HepG2 (cell line): ENCODE data around the gene RECQL5. TPM values are rescaled to one million over a fixed set of nuclear protein-coding genes. Genes with fewer than 3 reads are reported as not detected.
A peak's percentile ranks its signal among the peaks of the same experiment; 100 is the strongest.

Experiments used
- AGO2 ChIP-seq: fragments of 200-400 bp; formaldehyde crosslinking; optimal IDR thresholded peaks from 2 replicates; pipeline ENCODE3; 2017; ENCODE audit warnings: mild to moderate bottlenecking, low read depth, low read length, moderate library complexity
- FOXP4 ChIP-seq: sonication (generic); formaldehyde crosslinking; IDR thresholded peaks from 2 replicates; pipeline ENCODE4 v1.4.0; 2020; ENCODE audit warnings: missing genetic modification reagents
- HDAC2 ChIP-seq: sonication (generic); formaldehyde crosslinking; IDR thresholded peaks from 2 replicates; pipeline ENCODE4 v1.4.0; 2020; ENCODE audit warnings: missing genetic modification reagents
- HHEX ChIP-seq: IDR thresholded peaks from 2 replicates; pipeline ENCODE4 v1.6.1; 2016; ENCODE audit warnings: control low read depth
- HNF4A ChIP-seq: sonication (generic); formaldehyde crosslinking; IDR thresholded peaks from 2 replicates; pipeline ENCODE4 v1.4.0; 2020; ENCODE audit warnings: missing genetic modification reagents
- HNRNPK ChIP-seq: fragments of 200-400 bp; formaldehyde crosslinking; IDR thresholded peaks from 2 replicates; pipeline ENCODE4 v1.6.1; 2018; ENCODE audit warnings: low read length, low read depth, moderate library complexity, mild to moderate bottlenecking; ENCODE audit not compliant: poor library complexity, severe bottlenecking
- JUN ChIP-seq: sonication (generic); formaldehyde crosslinking; IDR thresholded peaks from 2 replicates; pipeline ENCODE4 v1.4.0; 2020; ENCODE audit warnings: mild to moderate bottlenecking, missing genetic modification reagents
- MAF1 ChIP-seq: sonication (generic); formaldehyde crosslinking; IDR thresholded peaks from 2 replicates; pipeline ENCODE4 v1.5.0; 2020; ENCODE audit warnings: missing genetic modification reagents, borderline replicate concordance
- MAFG ChIP-seq: sonication (generic); formaldehyde crosslinking; IDR thresholded peaks from 2 replicates; pipeline ENCODE4 v1.5.1; 2020; ENCODE audit warnings: mild to moderate bottlenecking, missing genetic modification reagents
- RCOR2 ChIP-seq: IDR thresholded peaks from 2 replicates; pipeline ENCODE4 v1.6.1; 2016; ENCODE audit warnings: missing biosample characterization, missing genetic modification reagents
- RXRB ChIP-seq: IDR thresholded peaks from 2 replicates; pipeline ENCODE4 v1.6.1; 2016; ENCODE audit warnings: borderline replicate concordance, missing genetic modification reagents, missing compliant biosample characterization
- SMAD1 ChIP-seq: sonication (generic); formaldehyde crosslinking; IDR thresholded peaks from 2 replicates; pipeline ENCODE4 v1.4.0; 2020; ENCODE audit warnings: missing genetic modification reagents, low read depth, mild to moderate bottlenecking, borderline replicate concordance
- THAP11 ChIP-seq: IDR thresholded peaks from 2 replicates; pipeline ENCODE4 v1.6.1; 2016; ENCODE audit warnings: missing biosample characterization, missing genetic modification reagents
- ZFX ChIP-seq: sonication (generic); formaldehyde crosslinking; IDR thresholded peaks from 2 replicates; pipeline ENCODE4 v1.4.0; 2020; ENCODE audit warnings: mild to moderate bottlenecking, low read depth, missing genetic modification reagents, moderate library complexity
- ZNF383 ChIP-seq: sonication (generic); formaldehyde crosslinking; IDR thresholded peaks from 2 replicates; pipeline ENCODE4 v1.4.0; 2020; ENCODE audit warnings: missing genetic modification reagents, mild to moderate bottlenecking, borderline replicate concordance
- ZSCAN9 ChIP-seq: IDR thresholded peaks from 2 replicates; pipeline ENCODE4 v1.6.1; 2016; ENCODE audit warnings: borderline replicate concordance
- polyA plus RNA-seq, 8 experiments: library from polyadenylated mRNA; depleted of rRNA in 3 of 8; stranded (reverse) in 7 of 8; unstranded in 1 of 8; fragments of >200 nt; fragmentation: Illumina TruSeq in 4 of 8; extraction: Trizol in 4 of 8; gene quantifications; 2 replicates each; pipeline versions ENCODE4 v1.2.1 to v1.2.3, GENCODE V29; 2011 to 2016; ENCODE audit warnings: low read depth in 4 of 8, missing spikeins in 1 of 8, mixed read lengths in 1 of 8; ENCODE audit not compliant: insufficient read depth in 1 of 8
- total RNA-seq, 5 experiments: library from RNA; depleted of rRNA; stranded (reverse); fragments of >200 nt; fragmentation: Illumina TruSeq; extraction: Trizol; gene quantifications; 2 replicates each; pipeline ENCODE4 v1.2.3, GENCODE V29; 2016; ENCODE audit warnings: low read depth in 1 of 5
- TF ChIP-seq, protein P1 (sequence below): sonication (generic); formaldehyde crosslinking; IDR thresholded peaks from 2 replicates; pipeline ENCODE4 v1.4.0; 2020; ENCODE audit warnings: low read depth, missing genetic modification reagents
- TF ChIP-seq, protein P2 (sequence below), 2 experiments: sonication (generic) in 1 of 2; formaldehyde crosslinking in 1 of 2; IDR thresholded peaks; 2 replicates each; pipeline versions ENCODE4 v1.4.0 to v1.6.1; 2016 to 2020; ENCODE audit warnings: borderline replicate concordance in 1 of 2, low read depth in 1 of 2, mild to moderate bottlenecking in 1 of 2, missing genetic modification reagents in 1 of 2

Gene RECQL5
- total and polyA plus RNA-seq, 2 of the 13 experiments (the other 11 are each of a cell fraction or from before 2014, with no cell fraction given), result 27.7 to 32.0 TPM

DNA sequence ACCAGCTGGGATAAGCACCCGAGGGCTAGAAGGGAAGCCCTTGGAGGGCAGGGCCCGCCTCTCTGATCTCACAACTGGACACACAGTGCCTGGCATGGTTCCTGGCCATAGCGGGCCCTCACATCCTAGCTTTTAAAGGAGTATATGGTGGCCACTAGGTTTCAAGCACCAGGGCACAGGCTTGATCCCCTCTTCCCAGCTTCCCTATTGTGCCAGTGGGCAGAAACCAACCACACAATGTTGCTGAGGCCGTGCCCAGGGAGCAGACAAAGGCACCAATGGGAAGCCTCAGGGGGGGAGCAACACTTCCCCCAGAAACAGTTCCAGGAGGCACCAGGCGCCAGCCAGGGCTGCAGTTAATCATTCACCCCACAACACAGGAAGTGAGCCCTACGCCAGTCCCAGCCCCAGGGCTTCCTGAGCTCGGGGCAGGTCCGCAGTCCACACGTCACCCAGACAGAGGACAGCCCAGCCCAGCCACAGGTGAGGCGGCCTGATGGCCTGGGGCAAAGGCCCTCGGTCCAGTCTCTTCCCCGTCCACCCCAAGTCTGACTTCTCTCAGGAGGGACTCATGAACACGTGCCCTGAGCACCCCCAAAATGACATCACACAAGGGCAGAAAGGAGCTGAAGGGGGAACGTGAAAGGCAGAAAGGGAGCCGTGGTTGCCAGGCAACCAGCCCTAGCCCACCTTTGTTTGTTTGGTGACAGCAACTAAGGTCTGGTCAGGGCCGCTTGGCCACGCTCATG, 20.9 kb downstream of the RECQL5 start (continued):
- TF ChIP-seq ZNF383 (CRISPR knock-in tag) (no peak), MAF1 (0 out of 2 replicates have a peak, but pooled peaks have one; percentile 51), RCOR2 (CRISPR knock-in tag) (peak; percentile 60; the same call in 1 of the 2 replicates), ZSCAN9 (no peak; the same call in 1 of the 2 replicates), JUN (no peak; the same call in 1 of the 2 replicates), AGO2 (peak; percentile 48), MAFG (CRISPR knock-in tag) (no peak), HNRNPK (no peak), ZFX (CRISPR knock-in tag) (peak; percentile 96), RXRB (CRISPR knock-in tag) (peak; percentile 57; the same call in 1 of the 2 replicates), HNF4A (CRISPR knock-in tag) (peak; percentile 74), FOXP4 (CRISPR knock-in tag) (peak; percentile 73; the same call in 1 of the 2 replicates), SMAD1 (0 out of 2 replicates have a peak, but pooled peaks have one; percentile 97), HDAC2 (peak; percentile 73; the same call in 1 of the 2 replicates), HHEX (no peak), THAP11 (peak; percentile 79)
- TF ChIP-seq, protein P1, sequence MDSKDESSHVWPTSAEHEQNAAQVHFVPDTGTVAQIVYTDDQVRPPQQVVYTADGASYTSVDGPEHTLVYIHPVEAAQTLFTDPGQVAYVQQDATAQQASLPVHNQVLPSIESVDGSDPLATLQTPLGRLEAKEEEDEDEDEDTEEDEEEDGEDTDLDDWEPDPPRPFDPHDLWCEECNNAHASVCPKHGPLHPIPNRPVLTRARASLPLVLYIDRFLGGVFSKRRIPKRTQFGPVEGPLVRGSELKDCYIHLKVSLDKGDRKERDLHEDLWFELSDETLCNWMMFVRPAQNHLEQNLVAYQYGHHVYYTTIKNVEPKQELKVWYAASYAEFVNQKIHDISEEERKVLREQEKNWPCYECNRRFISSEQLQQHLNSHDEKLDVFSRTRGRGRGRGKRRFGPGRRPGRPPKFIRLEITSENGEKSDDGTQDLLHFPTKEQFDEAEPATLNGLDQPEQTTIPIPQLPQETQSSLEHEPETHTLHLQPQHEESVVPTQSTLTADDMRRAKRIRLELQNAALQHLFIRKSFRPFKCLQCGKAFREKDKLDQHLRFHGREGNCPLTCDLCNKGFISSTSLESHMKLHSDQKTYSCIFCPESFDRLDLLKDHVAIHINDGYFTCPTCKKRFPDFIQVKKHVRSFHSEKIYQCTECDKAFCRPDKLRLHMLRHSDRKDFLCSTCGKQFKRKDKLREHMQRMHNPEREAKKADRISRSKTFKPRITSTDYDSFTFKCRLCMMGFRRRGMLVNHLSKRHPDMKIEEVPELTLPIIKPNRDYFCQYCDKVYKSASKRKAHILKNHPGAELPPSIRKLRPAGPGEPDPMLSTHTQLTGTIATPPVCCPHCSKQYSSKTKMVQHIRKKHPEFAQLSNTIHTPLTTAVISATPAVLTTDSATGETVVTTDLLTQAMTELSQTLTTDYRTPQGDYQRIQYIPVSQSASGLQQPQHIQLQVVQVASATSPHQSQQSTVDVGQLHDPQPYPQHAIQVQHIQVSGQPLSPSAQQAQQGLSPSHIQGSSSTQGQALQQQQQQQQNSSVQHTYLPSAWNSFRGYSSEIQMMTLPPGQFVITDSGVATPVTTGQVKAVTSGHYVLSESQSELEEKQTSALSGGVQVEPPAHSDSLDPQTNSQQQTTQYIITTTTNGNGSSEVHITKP (CRISPR knock-in tag), result peak; percentile 46; the same call in 1 of the 2 replicates
- TF ChIP-seq, protein P2, sequence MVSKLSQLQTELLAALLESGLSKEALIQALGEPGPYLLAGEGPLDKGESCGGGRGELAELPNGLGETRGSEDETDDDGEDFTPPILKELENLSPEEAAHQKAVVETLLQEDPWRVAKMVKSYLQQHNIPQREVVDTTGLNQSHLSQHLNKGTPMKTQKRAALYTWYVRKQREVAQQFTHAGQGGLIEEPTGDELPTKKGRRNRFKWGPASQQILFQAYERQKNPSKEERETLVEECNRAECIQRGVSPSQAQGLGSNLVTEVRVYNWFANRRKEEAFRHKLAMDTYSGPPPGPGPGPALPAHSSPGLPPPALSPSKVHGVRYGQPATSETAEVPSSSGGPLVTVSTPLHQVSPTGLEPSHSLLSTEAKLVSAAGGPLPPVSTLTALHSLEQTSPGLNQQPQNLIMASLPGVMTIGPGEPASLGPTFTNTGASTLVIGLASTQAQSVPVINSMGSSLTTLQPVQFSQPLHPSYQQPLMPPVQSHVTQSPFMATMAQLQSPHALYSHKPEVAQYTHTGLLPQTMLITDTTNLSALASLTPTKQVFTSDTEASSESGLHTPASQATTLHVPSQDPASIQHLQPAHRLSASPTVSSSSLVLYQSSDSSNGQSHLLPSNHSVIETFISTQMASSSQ (IDR thresholded peaks at IDR 0.05; ENCODE audit: low read depth), result peak; percentile 97
- TF ChIP-seq, protein P2 (CRISPR knock-in tag; IDR thresholded peaks at IDR 0.05; ENCODE audit: borderline replicate concordance), result peak; percentile 99
